ENCODE measurements around the gene APC.

Gene APC

DNA sequence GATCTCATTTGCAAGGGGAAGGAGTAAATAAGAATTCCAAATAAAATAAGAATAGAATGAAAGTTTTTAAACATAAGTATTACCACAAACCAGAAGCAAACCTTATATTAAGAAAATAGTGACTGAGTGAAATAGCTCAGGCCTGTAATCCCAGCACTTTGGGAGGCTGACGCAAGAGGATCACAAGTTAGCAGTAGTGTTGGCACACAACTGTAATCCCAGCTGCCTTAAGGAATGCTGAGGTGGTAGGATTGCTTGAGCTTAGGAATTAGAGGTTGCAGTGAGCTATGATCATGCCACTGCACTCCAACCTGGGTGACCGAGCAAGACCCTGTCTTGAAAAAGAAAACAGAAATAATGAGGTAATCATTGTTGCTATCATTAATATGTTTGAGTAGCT is 47.0 kb downstream of the APC start:
- DNase-seq (ENCODE audit: low spot score) = no peak

DNA sequence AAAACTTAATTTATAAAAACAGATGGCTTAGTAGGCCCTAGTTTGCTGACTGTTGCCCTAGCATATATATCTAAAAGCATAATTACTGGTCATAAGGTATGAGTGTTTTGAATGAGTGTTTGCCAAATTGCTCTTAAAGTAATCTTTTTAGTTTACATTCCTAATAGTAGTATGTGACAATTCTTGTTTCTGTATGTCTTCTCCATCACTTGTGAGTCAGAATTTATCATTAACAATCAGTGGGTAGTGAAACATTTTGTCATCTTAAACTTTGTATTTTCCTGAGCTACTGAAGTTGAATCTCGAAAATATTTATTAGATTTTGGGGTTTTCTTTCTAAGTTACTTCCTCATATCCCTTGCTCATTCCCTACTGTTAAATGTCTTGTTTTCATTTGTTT is 49.6 kb downstream of the APC start:
- no peak for DNase-seq (ENCODE audit: low spot score)

DNA sequence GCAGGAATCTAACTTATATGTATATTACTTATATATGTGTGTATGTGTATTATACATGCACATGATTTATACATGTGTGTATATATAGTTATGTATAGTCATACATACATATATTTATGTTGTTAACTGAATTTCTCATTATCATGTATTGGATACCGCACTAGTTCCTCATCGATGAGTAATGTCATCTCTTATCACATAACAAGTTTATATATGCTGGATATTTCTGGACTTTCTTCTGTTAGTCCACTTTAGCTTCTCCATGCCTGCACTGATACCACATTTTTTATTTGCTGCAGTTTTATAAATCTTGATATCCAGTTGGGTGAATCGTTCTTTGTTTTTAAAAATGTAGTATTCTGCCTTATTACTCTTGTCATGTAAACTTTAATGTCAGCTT is 50.2 kb downstream of the APC start:
- no peak for DNase-seq (ENCODE audit: low spot score)

DNA sequence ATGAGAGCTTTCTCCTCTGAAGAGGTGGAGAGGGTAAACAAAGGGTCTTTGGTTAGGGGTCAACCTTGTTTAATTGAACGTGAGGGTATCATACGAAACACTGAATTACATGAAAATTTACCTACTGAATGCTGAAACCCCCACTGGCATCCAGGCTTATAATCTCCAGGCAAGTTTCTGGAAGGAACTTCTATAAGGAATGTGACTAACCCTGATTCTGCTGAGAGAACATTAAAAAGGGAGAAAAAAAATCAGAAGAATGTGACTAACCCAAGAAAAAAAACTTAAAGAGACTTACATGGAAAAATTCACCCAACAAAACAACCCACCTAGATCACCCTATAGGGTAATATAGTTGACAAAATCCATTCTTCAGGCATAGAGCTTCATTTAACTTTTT is 55.5 kb downstream of the APC start:
- no peak for DNase-seq (ENCODE audit: low spot score)

DNA sequence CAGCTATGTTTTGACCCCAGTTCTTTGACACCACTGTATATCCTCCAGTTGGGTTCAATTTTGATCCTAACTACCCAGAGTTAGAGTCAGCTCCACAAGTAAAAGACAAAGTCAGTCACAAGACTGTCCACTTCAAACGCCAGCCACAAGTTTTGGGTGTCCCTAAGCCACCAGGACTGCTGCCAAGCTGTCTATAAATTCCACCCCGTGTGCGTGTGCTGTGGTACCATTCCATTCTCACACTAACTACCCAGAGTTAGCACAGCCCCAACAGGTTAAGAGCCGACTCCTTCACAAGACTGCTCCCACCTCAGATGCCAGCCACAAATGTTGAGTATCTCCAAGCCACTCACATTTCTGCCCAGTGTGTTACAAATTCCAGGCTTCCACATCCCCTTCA is 56.7 kb downstream of the APC start:
- DNase-seq (ENCODE audit: low spot score) = no peak

DNA sequence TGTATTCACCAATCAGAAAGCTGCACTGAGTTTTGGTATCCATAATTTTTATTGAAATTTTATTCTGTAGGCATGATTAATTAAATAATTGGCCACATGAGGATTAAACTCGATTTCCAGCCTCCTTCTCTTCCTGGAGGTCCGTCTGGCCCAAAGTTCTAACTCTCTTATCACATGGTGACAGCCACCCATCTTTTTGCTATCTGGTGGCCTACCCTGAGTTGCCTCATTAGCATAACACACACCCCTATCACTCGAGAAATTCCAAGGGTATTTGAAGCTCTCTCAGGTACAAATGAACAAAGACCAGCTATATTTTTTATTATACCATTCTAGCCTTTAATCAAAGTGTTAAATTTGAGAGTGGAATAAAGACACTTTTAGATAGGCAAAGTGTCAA is 57.7 kb downstream of the APC start:
- no peak for DNase-seq (ENCODE audit: low spot score)

DNA sequence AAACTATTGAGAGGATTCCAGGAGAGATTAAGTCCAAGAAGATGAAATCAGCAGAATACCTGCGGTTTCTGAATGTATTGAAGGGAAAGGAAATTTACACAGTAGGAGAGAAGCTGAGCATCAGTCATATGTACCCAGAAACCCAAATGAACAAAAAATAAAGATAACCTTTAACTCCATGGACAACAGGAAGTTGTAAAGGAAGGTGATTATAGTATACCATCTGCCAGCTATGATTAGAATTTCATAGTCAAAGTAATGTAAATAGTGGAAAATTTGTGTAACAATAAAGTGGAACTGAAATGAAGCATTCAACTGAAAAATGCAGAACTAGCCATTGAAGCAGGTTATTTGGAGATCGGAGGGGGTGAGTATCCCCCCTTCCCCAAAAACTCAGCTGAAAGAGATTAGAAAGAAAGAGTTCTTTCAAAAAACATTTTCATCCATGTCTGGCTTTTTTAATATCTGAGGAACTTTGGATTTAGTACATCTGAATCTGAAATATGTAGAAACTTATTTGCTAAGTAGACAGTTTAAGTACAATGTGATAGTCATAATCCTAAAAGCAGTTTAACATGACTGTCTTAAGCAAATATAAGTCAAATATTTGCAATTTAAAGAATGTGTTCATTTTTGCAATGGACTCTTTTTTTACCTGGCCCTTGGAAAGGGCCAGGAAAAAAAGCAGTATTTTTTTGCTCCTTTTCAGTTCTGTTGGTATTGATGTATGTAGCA is 58.4 kb downstream of the APC start:
- DNase-seq (ENCODE audit: low spot score) = no peak

DNA sequence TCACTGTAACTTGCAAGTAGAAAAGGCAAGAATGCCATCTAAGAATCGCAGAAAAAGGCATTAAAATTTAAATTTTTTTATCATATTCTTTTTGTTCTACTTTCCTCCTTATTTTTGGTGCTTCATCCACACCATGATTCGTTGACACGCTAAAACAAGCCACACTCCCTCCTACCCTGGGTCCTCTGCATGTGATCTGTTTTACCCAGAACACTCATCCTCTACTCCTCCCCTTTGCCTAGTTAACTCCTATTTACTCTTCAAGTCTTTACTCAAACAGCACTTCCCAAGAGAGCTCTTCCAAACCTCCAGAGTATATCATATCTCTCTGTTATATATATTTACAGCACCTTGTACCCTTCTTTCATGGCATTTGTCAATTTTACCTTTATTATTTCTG is 62.0 kb downstream of the APC start:
- no peak for DNase-seq (ENCODE audit: low spot score)

DNA sequence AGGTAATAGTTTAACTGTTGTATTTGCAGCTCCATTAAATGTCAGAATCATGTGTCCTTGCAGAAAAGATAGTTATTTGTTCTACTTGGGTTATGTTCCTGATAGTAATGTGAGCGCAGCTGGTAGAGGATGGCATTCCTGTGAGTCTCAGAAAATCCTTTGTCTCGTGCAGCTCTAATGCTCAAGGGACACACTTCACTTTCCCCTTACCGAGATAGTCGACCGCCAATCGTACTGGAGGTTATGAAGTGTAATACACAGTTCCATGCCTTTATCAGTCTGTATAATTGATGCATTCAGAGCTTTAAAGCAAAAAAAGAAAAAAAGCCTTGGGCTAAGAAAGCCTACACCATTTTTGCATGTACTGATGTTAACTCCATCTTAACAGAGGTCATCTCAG is 63.2 kb downstream of the APC start:
- peak; percentile 57 for DNase-seq (ENCODE audit: low spot score)

DNA sequence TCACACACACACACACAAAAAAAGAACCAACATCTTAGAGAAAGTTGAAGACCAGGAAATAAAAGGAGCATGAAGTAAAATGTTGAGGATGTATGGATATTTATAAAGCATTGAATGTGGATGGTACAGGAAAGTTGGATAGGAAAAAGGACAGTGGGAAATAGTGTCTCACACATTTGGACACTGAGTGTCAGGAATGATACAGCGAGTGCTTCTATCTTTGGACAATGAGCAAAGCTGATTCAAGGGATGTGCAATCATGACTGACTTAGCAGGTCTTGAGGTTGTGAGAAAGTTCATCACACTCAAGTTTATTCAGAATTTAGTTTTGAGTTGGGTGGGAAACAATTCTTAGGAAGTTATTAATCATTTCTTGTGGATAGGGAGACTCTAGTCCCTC is 73.3 kb downstream of the APC start:
- DNase-seq (ENCODE audit: low spot score) = no peak

DNA sequence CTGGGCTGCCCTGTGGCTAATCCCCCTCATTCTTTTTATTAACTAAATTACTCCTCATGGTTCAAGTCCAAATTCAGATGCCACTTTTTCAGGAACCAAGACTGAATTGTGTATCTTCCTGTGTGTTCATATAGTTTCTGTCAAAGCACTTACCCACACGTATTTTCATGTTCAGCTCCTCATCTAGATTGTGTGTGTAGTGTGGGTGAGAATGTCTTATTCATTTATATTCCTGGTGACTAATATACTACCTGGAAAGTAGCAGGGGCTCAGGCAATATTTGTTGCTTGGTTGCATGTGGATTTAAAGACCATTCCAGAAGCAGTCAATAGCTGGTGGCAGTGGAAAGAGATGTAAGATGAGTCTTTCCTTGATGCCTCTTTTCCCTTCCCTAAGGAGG is 74.9 kb downstream of the APC start:
- DNase-seq (ENCODE audit: low spot score) = no peak

DNA sequence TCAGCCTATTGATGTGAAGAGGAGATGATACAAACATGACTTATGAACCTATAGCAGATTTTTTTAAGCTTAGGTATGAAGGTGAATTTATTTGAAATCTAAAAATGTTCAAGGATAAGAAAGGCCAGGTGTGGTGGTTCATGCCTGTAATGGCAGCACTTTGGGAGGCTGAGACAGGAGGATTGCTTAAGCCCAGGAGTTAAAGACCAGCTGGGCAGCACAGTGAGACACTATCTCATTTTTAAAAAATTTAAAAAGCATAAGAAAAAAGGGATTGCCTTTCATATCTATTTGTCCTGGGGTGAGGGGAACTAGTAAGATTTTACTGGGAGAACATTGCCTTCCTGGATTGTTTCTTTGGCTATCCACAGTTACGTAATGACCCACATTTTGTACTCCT is 82.6 kb downstream of the APC start:
- DNase-seq (ENCODE audit: low spot score) = no peak

DNA sequence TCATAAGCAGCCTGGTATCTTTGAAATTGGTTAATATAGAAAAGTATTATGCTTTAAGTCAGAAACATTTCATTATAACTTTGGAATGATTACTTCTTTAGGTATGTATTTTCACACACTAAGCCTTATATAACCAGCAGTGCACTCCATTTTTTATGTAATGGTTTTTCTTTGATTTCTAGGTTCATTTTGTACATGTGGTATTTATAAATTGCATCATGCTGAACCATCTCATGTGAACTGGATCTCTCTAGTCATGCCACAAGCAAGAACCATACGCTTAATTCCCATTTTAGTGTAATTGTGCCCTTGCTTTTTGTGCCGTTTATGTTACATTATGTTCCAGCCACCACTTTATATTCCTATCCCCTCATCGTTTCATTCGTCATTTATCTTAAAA is 84.8 kb downstream of the APC start:
- no peak for DNase-seq (ENCODE audit: low spot score)

DNA sequence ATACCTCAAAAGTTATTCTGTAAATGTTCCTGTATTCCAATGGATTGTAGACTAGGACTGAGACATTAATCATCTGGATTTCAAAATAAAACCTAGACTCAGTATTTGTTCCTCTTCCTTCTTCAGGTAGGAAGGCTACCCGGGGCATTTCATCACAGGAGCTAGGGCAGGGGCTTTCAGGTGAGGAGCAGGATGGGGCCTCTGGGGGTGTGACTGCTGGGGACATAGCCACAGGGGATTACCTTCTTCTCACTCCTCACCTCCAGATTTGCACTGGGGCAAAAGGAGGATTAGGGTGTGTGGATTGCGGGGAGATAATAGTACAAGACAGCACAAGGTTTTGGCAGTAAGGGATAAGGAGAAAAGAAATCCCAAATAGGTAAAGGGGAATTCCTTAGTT is 85.5 kb downstream of the APC start:
- no peak for DNase-seq (ENCODE audit: low spot score)

DNA sequence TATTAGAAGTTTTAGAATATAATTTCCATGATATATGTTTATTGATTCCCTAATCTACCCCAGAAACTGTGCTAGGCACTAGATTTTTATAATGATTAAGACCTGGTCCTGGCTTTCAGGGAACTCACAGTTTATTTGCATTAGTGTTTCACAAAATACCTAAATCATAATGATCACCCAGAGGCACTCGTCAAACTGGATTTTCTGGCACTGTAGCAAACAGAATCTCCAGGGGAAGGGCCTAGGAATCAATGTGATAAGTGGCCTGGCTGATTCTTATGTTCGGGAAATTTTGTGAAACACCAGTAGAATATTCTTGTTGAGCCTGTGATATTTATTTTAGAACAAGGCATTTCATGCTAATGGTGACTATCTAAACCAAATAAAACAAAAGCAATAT is 86.0 kb downstream of the APC start:
- DNase-seq (ENCODE audit: low spot score) = no peak

DNA sequence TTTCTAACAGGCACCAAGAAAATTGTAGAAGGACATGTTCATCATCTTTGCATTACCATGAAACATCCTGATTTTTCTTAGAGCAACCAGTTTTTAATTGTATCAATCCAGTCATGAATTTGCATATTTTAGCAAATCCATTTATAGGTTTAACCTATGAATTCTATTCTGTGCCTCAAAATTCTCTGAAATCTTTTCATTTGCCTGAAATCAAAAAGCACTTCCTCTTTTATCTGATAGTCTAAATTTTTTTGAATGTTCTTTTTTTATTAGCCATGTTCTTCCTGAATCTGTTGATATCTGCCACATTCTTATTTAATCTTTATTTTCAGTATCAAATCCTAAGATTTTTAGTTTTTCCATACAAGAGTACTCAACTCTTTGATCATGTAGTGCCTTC is 86.5 kb downstream of the APC start:
- DNase-seq (ENCODE audit: low spot score) = no peak

DNA sequence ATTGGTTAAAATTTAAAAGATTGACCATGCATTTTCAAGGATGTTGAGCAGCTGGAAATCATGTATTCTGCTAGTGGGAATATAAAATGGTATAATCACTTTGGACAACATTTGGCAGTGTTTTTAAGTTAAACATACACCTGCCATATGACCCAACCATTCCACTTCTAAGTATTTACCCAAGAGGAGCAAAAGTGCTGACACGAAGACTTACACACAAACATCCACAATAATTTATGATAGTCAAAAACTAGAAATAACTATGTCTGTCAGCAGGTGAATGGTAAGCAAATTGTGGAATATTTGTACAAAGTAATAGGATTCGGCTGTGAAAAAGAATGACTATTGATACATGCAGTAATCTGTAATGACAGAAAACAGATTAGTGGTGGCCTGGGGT is 92.7 kb downstream of the APC start:
- no peak for DNase-seq (ENCODE audit: low spot score)

DNA sequence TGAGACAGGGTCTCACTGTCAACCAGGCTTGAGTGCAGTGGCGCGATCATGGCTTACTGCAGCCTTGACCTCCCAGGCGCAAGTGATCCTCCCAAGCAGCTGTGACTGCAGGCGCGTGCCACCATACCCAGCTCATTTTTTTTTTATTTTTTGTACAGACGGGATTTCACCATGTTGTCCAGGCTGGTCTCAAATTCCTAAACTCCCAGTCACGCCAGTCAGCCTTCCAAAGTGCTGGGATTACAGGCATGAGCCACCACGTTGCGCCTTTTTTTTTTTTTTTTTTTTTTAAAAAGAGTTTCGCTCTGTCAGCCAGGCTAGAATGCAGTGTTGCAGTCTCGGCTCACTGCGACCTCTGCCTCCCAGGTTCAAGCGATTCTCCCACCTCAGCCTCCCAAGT is 96.3 kb downstream of the APC start:
- no peak for DNase-seq (ENCODE audit: low spot score)

DNA sequence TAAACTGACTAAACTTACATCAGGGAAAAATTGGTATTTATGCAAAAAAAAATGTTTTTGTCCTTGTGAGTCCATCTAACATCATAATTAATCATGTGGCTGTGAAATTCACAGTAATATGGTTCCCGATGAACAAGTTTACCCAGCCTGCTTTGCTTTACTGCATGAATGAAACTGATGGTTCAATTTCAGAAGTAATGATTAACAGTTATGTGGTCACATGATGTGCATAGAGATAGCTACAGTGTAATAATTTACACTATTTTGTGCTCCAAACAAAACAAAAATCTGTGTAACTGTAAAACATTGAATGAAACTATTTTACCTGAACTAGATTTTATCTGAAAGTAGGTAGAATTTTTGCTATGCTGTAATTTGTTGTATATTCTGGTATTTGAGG is 106.8 kb downstream of the APC start:
- DNase-seq (ENCODE audit: low spot score) = no peak

DNA sequence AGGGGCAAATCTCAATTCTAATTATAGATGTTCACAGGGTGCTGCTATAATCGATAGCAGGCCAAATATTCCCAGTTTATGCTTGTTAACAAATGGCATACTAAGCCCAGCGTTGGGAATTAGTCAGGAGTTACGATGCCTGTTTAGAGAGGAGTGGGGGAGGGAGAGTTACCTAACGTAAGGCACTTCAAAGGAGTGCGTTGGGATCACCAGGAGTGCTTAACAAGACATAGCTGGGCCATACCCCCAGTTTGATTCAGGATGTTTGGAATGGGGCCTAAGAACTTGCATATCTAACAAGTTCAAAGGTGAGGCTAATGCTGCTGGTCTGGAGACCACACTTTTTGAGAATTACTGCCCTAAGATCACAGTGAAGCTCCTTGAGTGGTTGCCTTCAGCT is 108.9 kb downstream of the APC start:
- DNase-seq (ENCODE audit: low spot score) = no peak

DNA sequence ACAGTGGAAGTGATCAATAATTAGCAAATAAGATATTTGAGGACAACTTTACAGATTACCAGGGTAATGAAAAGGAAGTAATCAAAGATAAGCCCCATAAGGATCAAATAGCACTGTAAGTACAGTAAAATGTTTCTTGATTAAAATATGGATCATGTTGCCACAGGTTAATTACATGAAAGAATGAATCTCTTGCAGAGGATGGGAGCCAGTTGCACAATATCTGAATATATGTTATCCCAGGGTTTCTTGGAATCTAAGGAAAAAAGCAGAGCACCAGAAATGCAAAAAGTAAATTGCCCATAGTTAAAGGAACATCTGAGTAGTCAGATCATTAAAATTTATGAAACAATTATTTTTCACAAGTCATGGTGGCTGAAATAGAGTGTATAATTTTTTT is 109.6 kb downstream of the APC start:
- no peak for DNase-seq (ENCODE audit: low spot score)

DNA sequence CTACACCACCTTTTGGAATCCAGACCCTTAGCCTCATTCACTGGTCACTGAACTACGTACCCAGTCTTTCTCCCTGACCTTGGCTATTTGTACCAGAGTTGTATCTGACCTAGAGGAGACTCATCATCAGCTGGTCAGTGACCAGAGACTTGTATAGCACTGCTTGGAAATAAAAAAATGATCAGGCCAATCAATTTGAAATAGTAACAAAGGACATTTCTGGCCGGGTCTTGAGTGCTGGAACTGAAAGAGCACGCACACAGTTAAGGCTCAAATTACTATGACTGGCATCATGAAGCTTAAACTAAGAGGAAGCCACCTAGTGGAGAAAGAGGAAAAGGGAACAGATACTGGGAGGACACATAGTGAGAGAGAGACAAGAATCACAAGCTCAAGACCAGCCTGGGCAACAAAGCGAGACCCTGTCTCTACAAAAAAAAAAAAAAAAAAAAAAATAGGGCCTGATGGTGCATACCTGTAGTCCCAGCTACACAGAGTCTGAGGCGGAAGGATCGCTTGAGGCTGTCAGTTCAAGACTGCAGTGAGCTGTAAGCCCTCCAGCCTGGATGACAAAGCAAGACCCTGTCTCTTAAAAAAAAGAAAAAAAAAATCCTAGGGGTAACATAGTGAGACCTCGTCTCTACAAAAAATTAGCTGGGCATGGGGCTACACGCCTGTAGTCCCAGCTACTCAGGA is 110.6 kb downstream of the APC start:
- peak; percentile 24 for DNase-seq (ENCODE audit: low spot score)

DNA sequence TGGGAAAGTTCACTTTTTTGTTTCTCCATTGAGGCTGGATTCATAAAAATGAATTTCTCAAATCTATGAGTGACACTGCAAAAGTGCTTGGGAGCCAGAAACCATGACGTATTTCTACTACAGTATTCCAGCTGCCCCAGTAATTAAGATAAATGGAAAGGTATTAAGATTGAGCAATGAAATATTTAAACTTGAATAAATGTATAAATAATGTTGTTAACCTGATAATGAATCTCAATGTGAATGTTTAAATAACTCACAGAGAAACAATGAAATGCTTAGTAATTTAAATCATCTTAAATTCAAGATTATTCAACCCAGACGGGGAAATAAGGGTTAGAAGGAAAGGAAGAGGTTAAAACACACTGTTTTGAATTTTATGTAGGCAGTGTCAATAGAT is 112.2 kb downstream of the APC start:
- DNase-seq (ENCODE audit: low spot score) = no peak

DNA sequence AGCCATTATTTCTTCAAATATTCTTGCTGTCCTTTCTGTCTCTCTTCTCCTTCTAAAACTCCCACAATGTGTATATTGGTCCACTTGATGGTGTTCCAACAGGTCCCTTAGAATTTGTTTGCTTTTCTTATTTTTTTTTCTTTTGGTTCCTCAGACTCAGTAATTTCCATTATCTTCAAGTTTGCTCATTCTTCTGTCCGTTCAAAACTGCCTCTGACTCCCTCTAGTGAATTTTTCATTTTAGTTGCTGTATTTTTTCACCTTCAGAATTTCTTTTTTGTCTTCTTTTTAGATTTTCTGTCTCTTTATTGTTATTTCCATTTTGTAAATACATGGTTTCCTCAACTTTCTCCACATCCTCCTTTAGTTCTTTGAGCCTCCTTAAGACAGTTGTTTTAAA is 117.0 kb downstream of the APC start:
- DNase-seq (ENCODE audit: low spot score) = no peak
